CD14-positive monocyte (primary cell): Measurements from ENCODE around the gene RNF43. TPM values are rescaled to one million over a fixed set of nuclear protein-coding genes. Genes with fewer than 3 reads are reported as not detected.

ENCODE experiments used
- DNase-seq, 3 donors: peaks; one replicate each; pipeline ENCODE4 v3.0.0-alpha.2; 2011 to 2022
- H2AFZ ChIP-seq: 2 replicates; pipeline ENCODE4 v1.6.0; 2012; ENCODE audit warnings: mild to moderate bottlenecking, low read depth, low read length, inconsistent platforms; ENCODE audit not compliant: insufficient read depth, poor library complexity, severe bottlenecking
- H3K27ac ChIP-seq, 2 donors: 1 replicate in 1 of 2; 2 replicates in 1 of 2; pipeline ENCODE4 v1.5.1; 2012 to 2013; ENCODE audit warnings: low read length in 2 of 2, control low read depth in 1 of 2, inconsistent platforms in 1 of 2, low read depth in 1 of 2, mild to moderate bottlenecking in 1 of 2
- H3K27me3 ChIP-seq, 2 donors: one replicate each; pipeline versions ENCODE4 v1.6.0 to v1.6.1; 2011 to 2013; ENCODE audit warnings: low read length in 2 of 2; ENCODE audit not compliant: control insufficient read depth in 2 of 2, insufficient read depth in 2 of 2
- H3K36me3 ChIP-seq, 2 donors: replicated peaks in 1 of 2; 1 replicate in 1 of 2; 2 replicates in 1 of 2; pipeline versions ENCODE4 v1.5.1 to v1.6.1; 2012 to 2013; ENCODE audit warnings: low read length in 2 of 2, control low read depth in 1 of 2, inconsistent platforms in 1 of 2, mild to moderate bottlenecking in 1 of 2; ENCODE audit not compliant: insufficient read depth in 2 of 2, control insufficient read depth in 1 of 2
- H3K4me1 ChIP-seq, 2 donors: 1 replicate in 1 of 2; 2 replicates in 1 of 2; pipeline versions ENCODE4 v1.5.1 to v1.6.1; 2012 to 2013; ENCODE audit warnings: low read length in 2 of 2, control low read depth in 1 of 2, inconsistent platforms in 1 of 2, mild to moderate bottlenecking in 1 of 2, moderate library complexity in 1 of 2; ENCODE audit not compliant: insufficient read depth in 2 of 2, control insufficient read depth in 1 of 2
- H3K4me2 ChIP-seq: replicated peaks from 2 replicates; pipeline ENCODE3; 2012; ENCODE audit warnings: low read length, moderate library complexity, mild to moderate bottlenecking; ENCODE audit not compliant: poor library complexity, severe bottlenecking; ENCODE audit errors: extremely low read depth
- H3K4me3 ChIP-seq, 3 experiments: fragments of 200-600 bp in 1 of 3; sonication (generic) in 1 of 3; replicated peaks in 1 of 3; 1 replicate in 2 of 3; 2 replicates in 1 of 3; pipeline ENCODE4 v1.5.1; 2011 to 2013; ENCODE audit warnings: low read length in 3 of 3, mild to moderate bottlenecking in 3 of 3, control low read depth in 2 of 3, low read depth in 2 of 3, inconsistent platforms in 1 of 3, moderate library complexity in 1 of 3
- H3K79me2 ChIP-seq: 2 replicates; pipeline ENCODE4 v1.6.0; 2012; ENCODE audit warnings: mild to moderate bottlenecking, control low read depth, inconsistent platforms, low read length, moderate library complexity; ENCODE audit not compliant: insufficient read depth
- H3K9ac ChIP-seq: 2 replicates; pipeline ENCODE4 v1.6.0; 2017; ENCODE audit warnings: low read length, mild to moderate bottlenecking; ENCODE audit not compliant: insufficient read depth, poor library complexity, severe bottlenecking
- H3K9me3 ChIP-seq, 2 donors: replicated peaks in 1 of 2; 1 replicate in 1 of 2; 2 replicates in 1 of 2; pipeline versions ENCODE4 v1.5.1 to v1.6.1; 2012 to 2013; ENCODE audit warnings: low read length in 2 of 2, control low read depth in 1 of 2; ENCODE audit not compliant: control insufficient read depth in 1 of 2, insufficient read depth in 1 of 2
- H4K20me1 ChIP-seq: 2 replicates; pipeline ENCODE4 v1.6.0; 2012; ENCODE audit warnings: mild to moderate bottlenecking, low read length, control low read depth, moderate library complexity; ENCODE audit not compliant: insufficient read depth
- H3K27ac Mint-ChIP-seq, 7 donors: one replicate each; pipeline ENCODE4 v1.8.0; 2020; ENCODE audit warnings: mild to moderate bottlenecking in 7 of 7, mixed read lengths in 7 of 7, moderate library complexity in 6 of 7, inconsistent platforms in 2 of 7
- H3K27me3 Mint-ChIP-seq, 3 donors: one replicate each; pipeline ENCODE4 v1.8.0; 2021 to 2022; ENCODE audit warnings: low read depth in 3 of 3, mild to moderate bottlenecking in 3 of 3, mixed read lengths in 3 of 3, moderate library complexity in 3 of 3, inconsistent platforms in 1 of 3
- H3K36me3 Mint-ChIP-seq, 2 donors: one replicate each; pipeline ENCODE4 v1.8.0; 2020; ENCODE audit warnings: mixed read lengths in 2 of 2, inconsistent platforms in 1 of 2, mild to moderate bottlenecking in 1 of 2
- H3K4me1 Mint-ChIP-seq: one replicate; pipeline ENCODE4 v1.8.0; 2020; ENCODE audit warnings: mild to moderate bottlenecking, mixed read lengths
- H3K4me3 Mint-ChIP-seq, 2 donors: one replicate each; pipeline ENCODE4 v1.8.0; 2020; ENCODE audit warnings: mild to moderate bottlenecking in 2 of 2, mixed read lengths in 2 of 2, moderate library complexity in 1 of 2
- H3K9me3 Mint-ChIP-seq, 7 donors: one replicate each; pipeline ENCODE4 v1.8.0; 2020 to 2022; ENCODE audit warnings: mixed read lengths in 7 of 7, mild to moderate bottlenecking in 6 of 7, moderate library complexity in 6 of 7, inconsistent platforms in 2 of 7
- WGBS: methylation state at CpG from one replicate; pipeline ENCODE4 v1.1.5; 2013; ENCODE audit warnings: missing lambda C conversion rate; ENCODE audit not compliant: insufficient coverage; 5-methylcytosine and 5-hydroxymethylcytosine counted together
- intact Hi-C, 2 donors: fragments of 100-400 bp; cut with micrococcal nuclease; formaldehyde crosslinking; loops; one replicate each; pipeline versions ENCODE4 v1.15.0 to v1.15.1; 2023
- polyA plus RNA-seq, 3 donors: library from polyadenylated mRNA; depleted of rRNA in 1 of 3; unstranded in 2 of 3; stranded (reverse) in 1 of 3; fragments of 300-500 nt in 2 of 3; fragments of >200 nt in 1 of 3; fragmentation: Illumina TruSeq in 2 of 3; gene quantifications; 1 replicate in 2 of 3; 2 replicates in 1 of 3; pipeline ENCODE4 v1.2.3, GENCODE V29; 2012 to 2021
- TF ChIP-seq, protein P1 (sequence below): fragments of 200-600 bp; IDR thresholded peaks from one replicate; pipeline ENCODE4 v1.8.0; 2022; ENCODE audit warnings: antibody characterized with exemption, mild to moderate bottlenecking

Gene RNF43
- polyA plus RNA-seq, 3 donors: 0.01 to 0.11 TPM; not detected in 1

DNA sequence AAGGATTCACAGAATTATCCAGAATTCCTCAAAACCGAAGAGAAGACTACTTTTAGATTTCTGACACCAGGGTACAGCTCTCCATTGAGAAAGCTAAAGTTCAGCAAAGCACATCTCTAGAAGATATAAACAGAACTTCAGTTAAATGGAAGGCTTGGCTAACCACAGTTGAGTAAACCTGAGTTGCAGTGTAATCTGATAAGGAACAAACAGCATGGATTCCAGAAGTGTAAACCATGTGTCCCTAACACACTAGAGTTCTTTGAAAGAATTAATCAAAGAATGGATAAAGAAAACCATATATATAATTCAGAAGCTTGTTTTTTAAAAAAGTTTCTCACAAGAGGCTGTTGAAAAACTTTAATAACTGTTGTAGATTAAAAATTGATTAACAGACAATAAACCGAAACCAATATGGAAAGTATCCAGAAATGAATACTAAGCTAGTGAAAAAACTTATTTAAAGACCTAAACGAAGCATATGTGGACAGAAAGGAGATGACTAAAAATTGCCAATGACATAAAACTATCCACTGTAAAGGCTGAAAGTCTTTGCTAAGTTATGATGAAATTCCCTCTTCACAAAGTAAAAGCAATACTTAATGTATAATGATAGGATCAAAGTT is 4.3 kb downstream of the RNF43 start:
- Mint-ChIP-seq H3K4me3 (no peak overlapping the region), H3K4me1 (peaks cover 7% of the 10 kb centered on the region), H3K9me3 (no peaks in the 10 kb centered on the region), H3K27ac (no peak overlapping the region), H3K27me3 (peaks cover 4 to 7% (median 5%) of the 10 kb centered on the region in 3 donors), H3K36me3 (no peaks in the 10 kb centered on the region)
- TF ChIP-seq, protein P1, sequence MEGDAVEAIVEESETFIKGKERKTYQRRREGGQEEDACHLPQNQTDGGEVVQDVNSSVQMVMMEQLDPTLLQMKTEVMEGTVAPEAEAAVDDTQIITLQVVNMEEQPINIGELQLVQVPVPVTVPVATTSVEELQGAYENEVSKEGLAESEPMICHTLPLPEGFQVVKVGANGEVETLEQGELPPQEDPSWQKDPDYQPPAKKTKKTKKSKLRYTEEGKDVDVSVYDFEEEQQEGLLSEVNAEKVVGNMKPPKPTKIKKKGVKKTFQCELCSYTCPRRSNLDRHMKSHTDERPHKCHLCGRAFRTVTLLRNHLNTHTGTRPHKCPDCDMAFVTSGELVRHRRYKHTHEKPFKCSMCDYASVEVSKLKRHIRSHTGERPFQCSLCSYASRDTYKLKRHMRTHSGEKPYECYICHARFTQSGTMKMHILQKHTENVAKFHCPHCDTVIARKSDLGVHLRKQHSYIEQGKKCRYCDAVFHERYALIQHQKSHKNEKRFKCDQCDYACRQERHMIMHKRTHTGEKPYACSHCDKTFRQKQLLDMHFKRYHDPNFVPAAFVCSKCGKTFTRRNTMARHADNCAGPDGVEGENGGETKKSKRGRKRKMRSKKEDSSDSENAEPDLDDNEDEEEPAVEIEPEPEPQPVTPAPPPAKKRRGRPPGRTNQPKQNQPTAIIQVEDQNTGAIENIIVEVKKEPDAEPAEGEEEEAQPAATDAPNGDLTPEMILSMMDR: no peak
- Histone ChIP-seq H3K4me2 (no peak overlapping the region), H3K9me3 (no peaks in the 10 kb centered on the region), H2AFZ (no peak overlapping the region), H4K20me1 (no peaks in the 10 kb centered on the region), H3K79me2 (no peaks in the 10 kb centered on the region), H3K9ac (no peak overlapping the region), H3K4me1 (peaks cover 4 to 6% of the 10 kb centered on the region in 2 donors), H3K27me3 (no peaks in the 10 kb centered on the region), H3K36me3 (no peaks in the 10 kb centered on the region), H3K4me3 (no peak overlapping the region), H3K27ac (no peak overlapping the region)
- no peak for DNase-seq
- WGBS: no CpG with 5 or more reads among the region's 3 CpGs
- intact Hi-C loops: no loop called here

DNA sequence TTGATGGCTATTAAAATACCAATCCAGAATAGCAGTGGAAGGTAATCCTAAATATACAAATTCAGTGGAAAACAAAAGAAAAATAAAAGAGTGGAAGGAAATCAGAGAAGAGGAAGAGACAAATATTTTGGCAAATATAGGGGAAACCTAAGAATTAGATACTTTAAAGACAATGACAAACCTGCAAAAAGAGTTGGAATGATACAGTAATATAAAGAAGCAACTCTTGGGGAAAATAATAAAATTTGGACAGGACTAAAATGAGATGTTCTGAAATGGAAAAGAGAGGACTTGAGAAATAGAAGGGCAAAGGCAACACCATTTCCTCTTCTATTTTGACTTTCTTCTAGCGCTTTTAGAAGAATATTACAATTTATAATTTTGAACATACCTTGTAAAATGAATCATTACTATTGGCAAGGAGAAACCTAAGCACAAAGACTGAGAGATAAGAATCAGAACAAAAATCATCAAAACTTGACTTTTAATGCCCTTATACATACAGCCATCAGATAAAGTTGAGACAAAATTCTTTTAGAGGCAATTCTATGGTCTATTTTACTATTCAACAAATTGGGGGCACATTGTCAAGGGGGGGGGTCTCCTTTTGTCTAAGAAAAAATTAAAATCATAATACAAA is 5.2 kb downstream of the RNF43 start:
- H3K36me3 Mint-ChIP-seq: no peaks in the 10 kb centered on the region
- no CpG with 5 or more reads among the region's 1 CpG for WGBS
- no peaks in the 10 kb centered on the region for H3K9me3 Mint-ChIP-seq
- H3K27me3 Mint-ChIP-seq: peaks cover 4 to 7% (median 5%) of the 10 kb centered on the region in 3 donors
- H2AFZ ChIP-seq: no peak overlapping the region
- no peak overlapping the region for H3K27ac ChIP-seq
- no peaks in the 10 kb centered on the region for H3K4me1 ChIP-seq
- intact Hi-C loops: no loop called here
- peaks cover 1% of the 10 kb centered on the region for H3K4me1 Mint-ChIP-seq
- no peak overlapping the region for H3K4me2 ChIP-seq
- no peak overlapping the region for H3K4me3 Mint-ChIP-seq
- no peak overlapping the region for H3K4me3 ChIP-seq
- H3K36me3 ChIP-seq: no peaks in the 10 kb centered on the region
- H3K27ac Mint-ChIP-seq: no peak overlapping the region
- no peak overlapping the region for H3K9ac ChIP-seq
- DNase-seq: no peak
- TF ChIP-seq, protein P1: no peak
- no peaks in the 10 kb centered on the region for H4K20me1 ChIP-seq
- H3K27me3 ChIP-seq: no peaks in the 10 kb centered on the region
- H3K9me3 ChIP-seq: no peaks in the 10 kb centered on the region
- H3K79me2 ChIP-seq: no peaks in the 10 kb centered on the region
